ENCODE results near the gene MSX1. TPM values are rescaled to one million over a fixed set of nuclear protein-coding genes. Genes with fewer than 3 reads are reported as not detected.

Gene MSX1
- total RNA-seq, 2 experiments from 2014 or later, result not detected

DNA sequence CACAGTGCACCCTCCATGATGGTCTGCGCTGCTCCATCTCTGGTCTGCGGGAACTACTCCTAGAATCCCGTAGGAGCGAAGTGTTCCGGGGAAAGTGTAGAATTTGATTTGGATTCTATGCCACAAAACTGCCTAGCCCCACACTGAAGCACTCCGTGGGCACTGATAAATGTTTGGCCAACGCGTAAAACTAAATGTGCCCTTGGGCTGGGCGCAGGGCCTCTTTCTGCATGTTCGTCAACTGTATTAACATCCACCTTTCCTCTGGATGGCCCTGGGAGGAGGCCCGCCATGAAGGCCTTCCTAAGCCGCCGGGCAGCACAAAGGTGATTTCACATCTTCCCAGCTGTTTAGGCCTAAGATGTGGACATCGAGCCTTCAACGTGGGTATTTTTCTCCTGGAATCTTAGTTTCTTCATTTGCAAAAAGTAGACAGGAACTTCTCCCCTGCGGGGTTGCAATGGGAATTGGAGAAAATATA, 2.6 kb downstream of the MSX1 start:
- Mint-ChIP-seq H3K36me3 (ENCODE audit: low read depth) (no peaks in the 10 kb centered on the region), H3K4me3 (no peak overlapping the region), H3K27me3 (ENCODE audit: low read depth) (peaks cover 77% of the 10 kb centered on the region), H3K9me3 (no peaks in the 10 kb centered on the region), H3K4me1 (ENCODE audit: low read depth) (peaks cover 40% of the 10 kb centered on the region), H3K27ac (no peak overlapping the region)
- DNase-seq, result no peak
- intact Hi-C loops (cut with micrococcal nuclease), result no loop called here
- CTCF ChIA-PET, result no interaction called here

DNA sequence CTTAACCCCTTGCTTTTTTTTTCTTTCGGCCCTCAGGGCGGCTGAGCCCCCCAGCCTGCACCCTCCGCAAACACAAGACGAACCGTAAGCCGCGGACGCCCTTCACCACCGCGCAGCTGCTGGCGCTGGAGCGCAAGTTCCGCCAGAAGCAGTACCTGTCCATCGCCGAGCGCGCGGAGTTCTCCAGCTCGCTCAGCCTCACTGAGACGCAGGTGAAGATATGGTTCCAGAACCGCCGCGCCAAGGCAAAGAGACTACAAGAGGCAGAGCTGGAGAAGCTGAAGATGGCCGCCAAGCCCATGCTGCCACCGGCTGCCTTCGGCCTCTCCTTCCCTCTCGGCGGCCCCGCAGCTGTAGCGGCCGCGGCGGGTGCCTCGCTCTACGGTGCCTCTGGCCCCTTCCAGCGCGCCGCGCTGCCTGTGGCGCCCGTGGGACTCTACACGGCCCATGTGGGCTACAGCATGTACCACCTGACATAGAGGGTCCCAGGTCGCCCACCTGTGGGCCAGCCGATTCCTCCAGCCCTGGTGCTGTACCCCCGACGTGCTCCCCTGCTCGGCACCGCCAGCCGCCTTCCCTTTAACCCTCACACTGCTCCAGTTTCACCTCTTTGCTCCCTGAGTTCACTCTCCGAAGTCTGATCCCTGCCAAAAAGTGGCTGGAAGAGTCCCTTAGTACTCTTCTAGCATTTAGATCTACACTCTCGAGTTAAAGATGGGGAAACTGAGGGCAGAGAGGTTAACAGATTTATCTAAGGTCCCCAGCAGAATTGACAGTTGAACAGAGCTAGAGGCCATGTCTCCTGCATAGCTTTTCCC, 3.4 kb downstream of the MSX1 start:
- DNase-seq, result no peak
- no peak overlapping the region for H3K27ac Mint-ChIP-seq
- no peak overlapping the region for H3K4me3 Mint-ChIP-seq
- intact Hi-C loops (cut with micrococcal nuclease), result no loop called here
- peaks cover 34% of the 10 kb centered on the region for H3K4me1 Mint-ChIP-seq (ENCODE audit: low read depth)
- no peaks in the 10 kb centered on the region for H3K9me3 Mint-ChIP-seq
- CTCF ChIA-PET, result interaction anchor here (0.6 to 0.9 kb wide), 2 partner anchors 19 to 25 kb away, joined by 3 to 4 read pairs; no protein-coding TSS in a partner anchor
- peaks cover 70% of the 10 kb centered on the region for H3K27me3 Mint-ChIP-seq (ENCODE audit: low read depth)
- no peaks in the 10 kb centered on the region for H3K36me3 Mint-ChIP-seq (ENCODE audit: low read depth)

DNA sequence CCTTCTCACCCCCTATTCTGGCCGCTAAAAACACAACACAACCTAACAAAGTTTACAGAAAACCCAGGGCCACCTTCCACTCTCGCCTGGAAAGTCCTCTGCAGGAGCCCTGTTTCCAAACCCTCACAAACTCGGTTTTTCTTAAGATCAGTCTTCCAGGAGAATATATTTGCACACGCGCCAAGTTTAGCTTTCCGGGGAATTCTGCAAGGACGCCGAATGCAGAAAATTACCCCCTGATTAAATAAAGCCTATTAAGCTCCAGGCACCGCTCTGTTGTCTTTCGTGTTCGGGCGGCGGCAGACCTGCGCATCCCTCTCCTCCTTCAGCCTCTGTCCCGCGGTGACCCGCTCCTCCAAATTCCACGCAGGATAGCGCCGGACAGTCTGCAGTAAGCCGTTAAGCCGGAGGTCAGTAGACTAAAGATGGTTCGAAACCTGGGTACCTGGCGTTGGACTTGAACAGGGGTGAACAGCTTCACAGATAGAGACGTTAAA, 5.0 kb downstream of the MSX1 start:
- CTCF ChIA-PET, result interaction anchor here (0.7 kb wide), 1 partner anchor 11 kb away, joined by 3 read pairs; no protein-coding TSS in a partner anchor
- peaks cover 23% of the 10 kb centered on the region for H3K4me1 Mint-ChIP-seq (ENCODE audit: low read depth)
- H3K36me3 Mint-ChIP-seq (ENCODE audit: low read depth), result no peaks in the 10 kb centered on the region
- peaks cover 69% of the 10 kb centered on the region for H3K27me3 Mint-ChIP-seq (ENCODE audit: low read depth)
- no peak overlapping the region for H3K4me3 Mint-ChIP-seq
- H3K9me3 Mint-ChIP-seq, result no peaks in the 10 kb centered on the region
- DNase-seq, result no peak
- intact Hi-C loops (cut with micrococcal nuclease), result no loop called here
- H3K27ac Mint-ChIP-seq, result no peak overlapping the region

DNA sequence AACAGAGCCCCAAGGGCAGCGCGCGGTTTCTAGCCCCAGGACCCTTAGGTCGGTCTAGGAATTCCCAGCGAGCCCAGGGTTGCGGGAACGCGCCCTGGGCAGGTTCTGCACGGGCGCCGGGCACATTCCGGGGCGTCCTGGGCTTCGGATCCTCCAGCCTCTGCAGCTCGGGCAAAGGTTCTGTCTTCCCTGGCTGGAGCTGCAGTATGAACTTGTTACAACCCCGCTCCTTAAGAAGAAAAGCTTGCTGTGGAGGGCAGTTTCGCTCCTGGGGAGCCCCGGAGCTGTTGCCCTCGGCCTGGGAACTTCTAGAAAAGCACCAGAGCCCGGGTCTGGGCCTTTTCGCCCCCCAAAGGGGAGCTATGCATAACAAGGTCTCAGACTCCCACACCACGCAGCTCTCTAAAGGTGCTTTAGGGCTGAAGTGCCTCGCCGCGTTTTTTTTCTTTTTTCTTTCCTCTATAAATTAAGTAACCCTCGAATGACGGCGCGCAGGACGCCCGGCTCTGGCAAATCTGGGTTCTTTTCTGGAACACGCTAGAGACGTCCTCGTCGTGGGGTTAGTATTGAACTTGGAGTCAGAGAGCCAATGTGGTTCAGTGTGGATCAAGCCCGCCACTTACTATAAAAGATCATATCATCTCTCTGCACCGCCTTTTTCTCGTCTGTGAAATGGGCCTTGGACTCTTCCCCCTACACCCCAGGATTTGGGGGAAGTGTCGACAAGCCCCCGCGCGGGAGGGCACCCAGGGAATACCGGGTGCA, 5.7 kb downstream of the MSX1 start:
- no peak for DNase-seq
- H3K36me3 Mint-ChIP-seq (ENCODE audit: low read depth), result no peaks in the 10 kb centered on the region
- H3K4me3 Mint-ChIP-seq, result no peak overlapping the region
- H3K27ac Mint-ChIP-seq, result no peak overlapping the region
- H3K9me3 Mint-ChIP-seq, result no peaks in the 10 kb centered on the region
- intact Hi-C loops (cut with micrococcal nuclease), result loop anchor here (1.0 kb wide), 1 partner anchor 9 kb away; no protein-coding TSS in a partner anchor
- peaks cover 27% of the 10 kb centered on the region for H3K4me1 Mint-ChIP-seq (ENCODE audit: low read depth)
- H3K27me3 Mint-ChIP-seq (ENCODE audit: low read depth), result peaks cover 75% of the 10 kb centered on the region
- CTCF ChIA-PET, result interaction anchor here (0.7 kb wide), 1 partner anchor 10 kb away, joined by 3 read pairs; no protein-coding TSS in a partner anchor

DNA sequence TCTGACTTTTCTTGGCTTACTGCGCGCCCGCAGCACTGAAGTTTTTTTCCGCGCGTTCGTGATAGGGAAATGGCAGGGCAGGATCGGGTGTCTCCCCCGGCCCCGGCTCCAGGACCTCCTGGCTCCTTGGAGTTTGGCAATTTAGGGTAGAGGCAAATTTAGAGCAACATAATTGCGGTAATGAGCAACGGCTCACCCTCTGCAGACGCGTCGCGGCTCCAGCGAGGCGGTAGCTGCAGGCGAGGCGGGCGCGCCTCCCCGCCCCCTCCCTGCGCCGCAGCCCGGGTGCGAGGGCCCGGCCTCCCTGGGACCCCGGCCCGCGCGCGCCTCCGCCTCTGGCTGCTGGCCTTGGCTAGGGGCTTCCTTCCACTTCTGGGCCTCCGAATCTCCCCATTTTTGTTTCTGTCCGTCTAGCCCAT, 6.2 kb downstream of the MSX1 start:
- intact Hi-C loops (cut with micrococcal nuclease), result loop anchor here (1.0 kb wide), 1 partner anchor 9 kb away; no protein-coding TSS in a partner anchor
- CTCF ChIA-PET, result no interaction called here
- DNase-seq, result no peak
- H3K36me3 Mint-ChIP-seq (ENCODE audit: low read depth), result no peaks in the 10 kb centered on the region
- H3K27ac Mint-ChIP-seq, result no peak overlapping the region
- H3K4me3 Mint-ChIP-seq, result peak overlapping the region; percentile 23
- H3K4me1 Mint-ChIP-seq (ENCODE audit: low read depth), result peaks cover 23% of the 10 kb centered on the region
- peaks cover 76% of the 10 kb centered on the region for H3K27me3 Mint-ChIP-seq (ENCODE audit: low read depth)
- no peaks in the 10 kb centered on the region for H3K9me3 Mint-ChIP-seq

DNA sequence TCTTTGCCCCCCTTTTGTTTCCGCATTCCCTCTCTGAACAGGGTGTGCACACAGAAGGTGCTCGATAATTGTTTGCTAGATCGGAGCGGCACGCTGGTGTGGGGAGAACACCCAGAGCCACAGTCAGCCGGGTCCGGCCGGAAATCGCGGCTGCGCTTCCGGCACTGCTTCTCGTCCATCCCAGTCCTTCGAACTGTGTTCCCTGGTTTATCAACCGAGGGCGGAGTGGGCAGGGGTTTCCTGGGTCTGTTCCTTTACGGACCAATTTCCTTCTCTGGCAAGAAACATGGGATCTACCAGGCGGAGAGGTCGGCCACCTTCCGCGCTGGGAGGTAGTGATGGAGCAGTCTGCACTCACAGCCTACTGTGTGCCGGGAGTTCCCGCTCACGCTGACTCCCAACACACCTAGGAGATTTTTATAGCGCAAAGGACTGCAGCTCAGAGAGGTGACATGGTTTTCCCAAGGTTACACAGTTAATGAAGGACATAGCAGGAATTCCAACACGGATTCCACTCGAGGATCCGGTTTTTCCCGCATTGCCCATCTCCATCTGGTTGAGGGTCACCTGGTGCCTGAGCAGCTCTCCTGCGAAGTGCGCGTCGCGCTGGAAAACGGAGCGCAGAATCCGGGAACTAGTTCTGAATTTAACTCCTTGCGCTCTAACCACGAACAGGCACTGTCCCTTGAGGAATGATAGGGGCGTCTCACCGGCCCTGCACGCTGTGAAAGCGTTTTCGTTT, 6.8 kb downstream of the MSX1 start:
- H3K9me3 Mint-ChIP-seq, result no peaks in the 10 kb centered on the region
- DNase-seq, result no peak
- intact Hi-C loops (cut with micrococcal nuclease), result no loop called here
- H3K4me1 Mint-ChIP-seq (ENCODE audit: low read depth), result peaks cover 24% of the 10 kb centered on the region
- no peak overlapping the region for H3K27ac Mint-ChIP-seq
- H3K4me3 Mint-ChIP-seq, result peak overlapping the region; percentile 37
- no peaks in the 10 kb centered on the region for H3K36me3 Mint-ChIP-seq (ENCODE audit: low read depth)
- CTCF ChIA-PET, result no interaction called here
- peaks cover 76% of the 10 kb centered on the region for H3K27me3 Mint-ChIP-seq (ENCODE audit: low read depth)

DNA sequence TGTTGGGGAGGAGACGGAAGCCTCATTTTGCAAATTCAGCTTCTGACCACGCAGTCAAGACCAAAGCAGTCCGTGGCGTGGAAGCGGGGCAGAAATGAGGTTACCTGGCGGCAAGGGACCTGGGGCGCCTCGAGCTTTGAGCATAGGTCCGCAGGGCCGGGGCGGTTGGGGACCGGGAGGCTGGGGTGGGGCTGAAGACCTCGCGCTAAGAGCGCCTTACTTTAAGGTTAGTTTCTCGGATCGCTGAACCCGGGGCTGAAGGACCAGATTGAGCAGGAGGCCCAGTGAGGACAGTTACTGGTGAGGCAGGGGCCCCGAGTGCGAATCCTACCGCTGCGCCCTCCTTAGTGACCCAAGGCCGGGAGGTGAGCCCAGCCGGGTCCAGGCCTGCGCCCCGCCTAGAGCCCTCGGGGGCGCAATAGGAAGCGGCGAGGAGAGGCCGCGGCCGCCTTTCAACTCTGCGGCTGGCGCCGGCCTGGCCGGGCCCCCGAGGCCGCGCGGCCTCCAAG, 7.5 kb downstream of the MSX1 start:
- DNase-seq, result no peak
- intact Hi-C loops (cut with micrococcal nuclease), result no loop called here
- CTCF ChIA-PET, result no interaction called here
- Mint-ChIP-seq H3K4me3 (peak overlapping the region; percentile 16), H3K27me3 (ENCODE audit: low read depth) (peaks cover 75% of the 10 kb centered on the region), H3K4me1 (ENCODE audit: low read depth) (peaks cover 22% of the 10 kb centered on the region), H3K27ac (no peak overlapping the region), H3K9me3 (no peaks in the 10 kb centered on the region), H3K36me3 (ENCODE audit: low read depth) (no peaks in the 10 kb centered on the region)

DNA sequence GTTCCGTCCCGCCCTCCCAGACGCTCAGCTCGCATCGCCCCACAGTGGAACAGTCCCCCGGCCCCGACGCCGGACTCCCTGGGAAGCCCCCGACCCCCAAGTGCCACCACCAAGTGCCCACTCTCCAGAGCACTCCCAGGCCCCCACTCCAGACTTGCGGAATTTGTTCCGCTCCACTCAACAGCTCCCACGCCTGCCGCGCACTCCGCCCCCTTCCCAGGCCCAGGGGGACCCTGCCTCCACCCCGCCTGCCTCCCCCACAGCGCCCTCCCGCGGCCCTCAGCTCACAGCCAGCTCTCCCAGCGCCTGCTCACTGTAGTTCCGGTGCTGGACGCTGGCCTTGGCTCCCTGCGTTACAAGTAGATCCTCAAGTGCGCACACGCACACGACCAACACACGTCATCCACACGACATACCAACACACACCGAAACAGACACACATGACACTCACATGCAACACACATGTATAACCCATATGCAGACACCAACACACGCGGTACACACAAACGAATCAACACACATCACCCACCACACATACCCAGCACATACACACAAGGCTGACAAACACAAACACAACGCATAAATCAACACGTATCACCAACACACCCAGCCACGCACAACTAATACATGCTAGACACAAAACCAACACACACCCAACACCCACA, 8.0 kb downstream of the MSX1 start:
- Mint-ChIP-seq H3K27ac (no peak overlapping the region), H3K4me1 (ENCODE audit: low read depth) (peaks cover 21% of the 10 kb centered on the region), H3K9me3 (no peaks in the 10 kb centered on the region), H3K4me3 (no peak overlapping the region), H3K27me3 (ENCODE audit: low read depth) (peaks cover 74% of the 10 kb centered on the region), H3K36me3 (ENCODE audit: low read depth) (no peaks in the 10 kb centered on the region)
- DNase-seq, result no peak
- CTCF ChIA-PET, result no interaction called here
- intact Hi-C loops (cut with micrococcal nuclease), result no loop called here

DNA sequence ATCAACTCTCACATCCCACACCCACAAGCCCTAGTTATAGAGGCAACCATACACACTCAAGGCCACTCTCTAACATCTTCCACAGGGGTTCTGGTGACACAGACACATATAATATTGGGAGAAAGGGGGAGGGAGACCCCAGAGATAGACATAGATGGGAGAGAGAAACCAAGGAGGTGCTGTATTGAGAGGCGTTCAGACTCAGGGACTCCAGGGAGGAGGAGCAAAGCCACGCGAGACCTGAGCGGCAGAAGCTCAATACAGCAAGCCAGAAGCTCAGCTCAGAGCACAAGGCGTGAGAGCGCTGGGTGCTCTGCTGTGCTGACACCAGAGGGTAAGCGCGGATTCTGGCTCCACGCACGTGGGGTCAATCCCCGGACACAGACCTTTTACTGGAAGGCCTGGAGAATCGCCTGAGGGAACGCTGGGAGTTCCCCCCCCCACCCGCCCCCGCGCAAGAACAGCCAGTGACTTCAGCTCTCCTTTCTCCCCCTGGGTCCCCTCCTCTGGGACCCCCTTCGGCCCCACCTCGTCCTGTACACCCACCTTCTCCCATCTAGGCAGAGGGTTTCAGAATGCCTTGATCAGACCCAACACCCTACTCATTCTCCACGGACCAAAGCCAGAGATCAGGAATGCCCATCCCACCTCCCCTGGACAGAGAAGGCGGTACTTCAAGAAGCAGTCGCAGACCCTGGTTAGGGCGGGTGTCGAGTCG, 8.7 kb downstream of the MSX1 start:
- Mint-ChIP-seq H3K27me3 (ENCODE audit: low read depth) (peaks cover 74% of the 10 kb centered on the region), H3K4me3 (no peak overlapping the region), H3K9me3 (no peaks in the 10 kb centered on the region), H3K36me3 (ENCODE audit: low read depth) (no peaks in the 10 kb centered on the region), H3K4me1 (ENCODE audit: low read depth) (peaks cover 21% of the 10 kb centered on the region), H3K27ac (no peak overlapping the region)
- CTCF ChIA-PET, result no interaction called here
- no peak for DNase-seq
- intact Hi-C loops (cut with micrococcal nuclease), result no loop called here

DNA sequence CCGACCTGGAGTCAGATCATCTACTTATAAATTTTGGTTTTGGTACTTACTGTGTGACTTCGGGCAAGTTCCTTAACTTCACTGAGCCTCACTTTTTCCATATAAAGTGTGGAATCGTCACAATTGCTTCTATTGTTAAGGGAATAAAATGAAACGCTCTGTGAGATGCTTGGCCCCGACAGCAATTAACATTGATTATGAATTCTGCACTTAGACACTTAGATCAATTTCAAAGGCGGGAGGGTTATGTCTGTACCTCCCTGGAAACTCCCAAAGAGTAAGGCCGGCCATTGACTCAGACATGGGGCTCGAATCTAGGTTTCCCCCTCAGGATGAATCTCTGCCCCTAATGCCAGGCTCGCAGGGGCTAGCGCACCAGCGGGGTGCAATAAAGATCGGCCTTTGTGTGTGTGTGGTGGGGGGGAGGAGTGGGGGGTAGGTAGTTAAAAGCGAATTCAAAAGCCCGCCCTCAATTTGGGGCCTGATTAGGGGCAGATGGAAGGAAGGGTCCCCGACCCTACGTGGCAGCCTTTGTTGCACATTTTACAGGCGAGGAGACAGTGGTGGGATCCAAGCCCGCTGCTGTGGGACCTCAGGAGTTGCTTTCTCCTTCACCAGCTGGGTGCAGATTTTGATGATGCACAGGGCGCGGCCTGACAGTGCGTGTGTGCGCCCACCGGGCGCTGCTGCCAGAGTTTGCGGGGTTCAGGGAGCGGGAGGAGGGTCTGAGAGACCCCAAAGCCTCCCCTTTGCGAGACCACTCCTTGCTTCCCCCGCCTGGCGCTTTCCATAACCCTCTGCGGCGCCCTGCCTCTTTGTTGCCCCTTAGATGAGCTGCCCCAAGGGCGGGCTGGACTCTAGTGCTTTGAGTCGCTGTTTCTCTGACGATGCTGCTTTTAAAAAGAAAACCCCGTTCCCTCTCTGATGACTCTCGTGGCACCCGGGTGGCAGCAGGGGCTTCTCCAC, 9.6 kb downstream of the MSX1 start:
- Mint-ChIP-seq H3K36me3 (ENCODE audit: low read depth) (no peaks in the 10 kb centered on the region), H3K27ac (no peak overlapping the region), H3K9me3 (no peaks in the 10 kb centered on the region), H3K4me1 (ENCODE audit: low read depth) (peaks cover 21% of the 10 kb centered on the region), H3K4me3 (no peak overlapping the region), H3K27me3 (ENCODE audit: low read depth) (peaks cover 78% of the 10 kb centered on the region)
- intact Hi-C loops (cut with micrococcal nuclease), result no loop called here
- no peak for DNase-seq
- CTCF ChIA-PET, result no interaction called here
